WTC11 (cell line): ENCODE data around the gene KCNJ18. TPM values are rescaled to one million over a fixed set of nuclear protein-coding genes. Genes with fewer than 3 reads are reported as not detected.
"Not testable (repeated sequence)": the region's sequence is repeated elsewhere in the genome, so short reads cannot be mapped to it uniquely, and the experiment has no call there.

Experiments used
- ATAC-seq: fragments of 200-7000 bp; cut with Tn5 transposase; 2 replicates; pipeline ENCODE4 v1.10.0; 2021; ENCODE audit warnings: mild to moderate bottlenecking, moderate library complexity
- CTCF ChIA-PET: fragments of 300-600 bp; sonication (Branson Sonifier 250); formaldehyde crosslinking; loops from one replicate; lab custom pipeline; 2021; ENCODE audit warnings: antibody characterized with exemption; lab: Charles Lee
- POLR2A ChIA-PET: fragments of 350-600 bp; sonication (Branson Sonifier 250); formaldehyde crosslinking; loops from one replicate; lab custom pipeline; 2021; ENCODE audit warnings: antibody characterized with exemption; lab: Charles Lee
- DNase-seq: peaks from one replicate; pipeline ENCODE4 v3.0.0; 2021; ENCODE audit warnings: low spot score
- H3K27ac Mint-ChIP-seq: 2 replicates; pipeline ENCODE4 v1.8.0; 2021; ENCODE audit warnings: mixed read lengths
- H3K27me3 Mint-ChIP-seq: 2 replicates; pipeline ENCODE4 v1.8.0; 2021; ENCODE audit warnings: low read depth, mild to moderate bottlenecking, moderate library complexity, mixed read lengths
- H3K36me3 Mint-ChIP-seq: 2 replicates; pipeline ENCODE4 v1.8.0; 2021; ENCODE audit warnings: mixed read lengths
- H3K4me1 Mint-ChIP-seq: 2 replicates; pipeline ENCODE4 v1.8.0; 2022; ENCODE audit warnings: mixed read lengths
- H3K4me3 Mint-ChIP-seq: 2 replicates; pipeline ENCODE4 v1.8.0; 2021; ENCODE audit warnings: mild to moderate bottlenecking, moderate library complexity, mixed read lengths
- H3K9me3 Mint-ChIP-seq: 2 replicates; pipeline ENCODE4 v1.8.0; 2021; ENCODE audit warnings: mixed read lengths
- ELF4 ChIP-seq: sonication (generic); formaldehyde crosslinking; IDR thresholded peaks from 2 replicates; pipeline ENCODE4 v1.8.1; 2022; ENCODE audit warnings: low read depth, mild to moderate bottlenecking, moderate library complexity, missing genetic modification reagents
- IRF2 ChIP-seq: sonication (generic); formaldehyde crosslinking; IDR thresholded peaks from 2 replicates; pipeline ENCODE4 v1.8.0; 2022; ENCODE audit warnings: low read depth, missing genetic modification reagents, borderline replicate concordance
- NR2C2 ChIP-seq: sonication (generic); formaldehyde crosslinking; IDR thresholded peaks from 2 replicates; pipeline ENCODE4 v1.8.0; 2022; ENCODE audit warnings: mild to moderate bottlenecking, missing genetic modification reagents
- SOX15 ChIP-seq: fragments of 250-450 bp; sonication (Bioruptor Pico); IDR thresholded peaks from 2 replicates; pipeline ENCODE4 v1.9.0; 2021; ENCODE audit warnings: mild to moderate bottlenecking
- ZNF281 ChIP-seq: sonication (generic); formaldehyde crosslinking; IDR thresholded peaks from 2 replicates; pipeline ENCODE4 v1.8.0; 2023; ENCODE audit warnings: mild to moderate bottlenecking, missing genetic modification reagents
- ZNF423 ChIP-seq: fragments of 250-450 bp; sonication (Bioruptor Pico); IDR thresholded peaks from 2 replicates; pipeline ENCODE4 v2.1.2; 2022; ENCODE audit warnings: mild to moderate bottlenecking, moderate library complexity
- ZNF512 ChIP-seq: sonication (generic); formaldehyde crosslinking; IDR thresholded peaks from 2 replicates; pipeline ENCODE4 v1.8.1; 2022; ENCODE audit warnings: missing genetic modification reagents, borderline replicate concordance
- ZNF671 ChIP-seq: fragments of 250-450 bp; sonication (Bioruptor Pico); IDR thresholded peaks from 2 replicates; pipeline ENCODE4 v1.8.0; 2021; ENCODE audit warnings: mild to moderate bottlenecking
- total RNA-seq: library from RNA; stranded (reverse); gene quantifications from 3 replicates; pipeline ENCODE4 v1.2.3, GENCODE V29; 2021
- TF ChIP-seq, protein P1 (sequence below): sonication (generic); formaldehyde crosslinking; IDR thresholded peaks from 2 replicates; pipeline ENCODE4 v1.8.1; 2022; ENCODE audit warnings: mild to moderate bottlenecking, moderate library complexity, missing genetic modification reagents

KCNJ18 gene
- total RNA-seq, 1 experiment from 2014 or later, result not detected

- TF ChIP-seq, protein P1, sequence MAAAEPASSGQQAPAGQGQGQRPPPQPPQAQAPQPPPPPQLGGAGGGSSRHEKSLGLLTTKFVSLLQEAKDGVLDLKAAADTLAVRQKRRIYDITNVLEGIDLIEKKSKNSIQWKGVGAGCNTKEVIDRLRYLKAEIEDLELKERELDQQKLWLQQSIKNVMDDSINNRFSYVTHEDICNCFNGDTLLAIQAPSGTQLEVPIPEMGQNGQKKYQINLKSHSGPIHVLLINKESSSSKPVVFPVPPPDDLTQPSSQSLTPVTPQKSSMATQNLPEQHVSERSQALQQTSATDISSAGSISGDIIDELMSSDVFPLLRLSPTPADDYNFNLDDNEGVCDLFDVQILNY (CRISPR knock-in tag), result no peak
- no peak for TF ChIP-seq ZNF671 (CRISPR knock-in tag)
- TF ChIP-seq ZNF423 (CRISPR knock-in tag), result no peak
- no peak for TF ChIP-seq IRF2 (CRISPR knock-in tag)
- TF ChIP-seq SOX15 (CRISPR knock-in tag), result no peak
- TF ChIP-seq ELF4 (CRISPR knock-in tag), result no peak
- TF ChIP-seq ZNF281 (CRISPR knock-in tag), result no peak
- no peak for TF ChIP-seq NR2C2 (CRISPR knock-in tag)
- TF ChIP-seq ZNF512, result no peak
These were observed 18.9 kb downstream of the KCNJ18 start (continued) for GRCh38 chr17:21711182-21711581.

DNA sequence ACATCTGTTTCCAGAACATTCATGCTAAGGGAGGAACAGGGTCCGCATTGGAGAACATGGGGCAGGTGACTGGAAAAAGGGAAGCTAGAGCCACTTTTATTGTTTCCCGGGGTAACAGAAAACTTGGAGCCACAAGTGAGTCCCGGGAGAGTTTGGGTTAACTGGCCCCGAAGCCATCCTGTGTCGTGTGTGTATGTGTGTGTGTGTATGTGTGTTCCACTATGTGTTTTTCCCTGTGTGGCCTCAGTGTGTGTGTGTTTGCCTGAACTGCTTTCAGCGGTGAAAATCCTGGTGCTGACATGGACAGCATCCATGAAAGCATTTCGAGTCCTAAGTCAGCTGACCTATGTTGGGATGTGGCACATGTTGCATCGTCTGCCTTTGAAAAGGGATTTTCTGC, 20.7 kb downstream of the KCNJ18 start:
- Mint-ChIP-seq H3K9me3 (peaks cover 46% of the 10 kb centered on the region), H3K36me3 (peaks cover 47% of the 10 kb centered on the region)
- DNase-seq, H3K27ac Mint-ChIP-seq, ATAC-seq, H3K27me3 Mint-ChIP-seq, POLR2A ChIA-PET, H3K4me3 Mint-ChIP-seq, H3K4me1 Mint-ChIP-seq, CTCF ChIA-PET: not testable (repeated sequence)

GRCh38 chr17:21713631-21714030, 21.3 kb downstream of the KCNJ18 start:
- Mint-ChIP-seq H3K9me3 (peaks cover 43% of the 10 kb centered on the region), H3K36me3 (peaks cover 45% of the 10 kb centered on the region)
- POLR2A ChIA-PET, H3K4me3 Mint-ChIP-seq, H3K4me1 Mint-ChIP-seq, CTCF ChIA-PET, H3K27me3 Mint-ChIP-seq, ATAC-seq, H3K27ac Mint-ChIP-seq, DNase-seq: not testable (repeated sequence)

DNA sequence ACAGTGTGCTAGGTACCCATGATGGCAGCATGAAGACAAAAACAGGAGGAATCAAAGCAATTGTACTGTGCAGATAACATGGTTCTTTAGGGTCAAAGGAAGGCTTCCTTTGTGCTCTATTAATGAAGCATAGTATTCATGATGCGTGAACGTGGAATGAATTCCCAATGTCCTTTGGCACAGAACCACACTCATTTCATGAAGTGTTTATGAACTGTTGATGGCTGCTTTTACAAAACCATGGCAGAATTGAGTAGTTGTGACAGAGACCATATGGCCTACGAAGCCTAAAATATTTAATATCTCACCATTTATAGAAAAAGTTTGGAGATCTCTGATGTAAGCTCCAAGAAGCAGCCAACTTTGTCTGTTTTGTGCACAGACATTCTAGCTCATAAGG, 22.4 kb downstream of the KCNJ18 start:
- H3K27ac Mint-ChIP-seq, DNase-seq, POLR2A ChIA-PET, H3K4me3 Mint-ChIP-seq, H3K27me3 Mint-ChIP-seq, CTCF ChIA-PET, ATAC-seq, H3K4me1 Mint-ChIP-seq: not testable (repeated sequence)
- Mint-ChIP-seq H3K9me3 (peaks cover 51% of the 10 kb centered on the region), H3K36me3 (peaks cover 52% of the 10 kb centered on the region)

GRCh38 chr17:21715877-21716276, 23.6 kb downstream of the KCNJ18 start:
- POLR2A ChIA-PET, ATAC-seq, H3K4me3 Mint-ChIP-seq, H3K27me3 Mint-ChIP-seq, H3K4me1 Mint-ChIP-seq, DNase-seq, H3K27ac Mint-ChIP-seq, CTCF ChIA-PET: not testable (repeated sequence)
- Mint-ChIP-seq H3K36me3 (peaks cover 62% of the 10 kb centered on the region), H3K9me3 (peaks cover 60% of the 10 kb centered on the region)

DNA sequence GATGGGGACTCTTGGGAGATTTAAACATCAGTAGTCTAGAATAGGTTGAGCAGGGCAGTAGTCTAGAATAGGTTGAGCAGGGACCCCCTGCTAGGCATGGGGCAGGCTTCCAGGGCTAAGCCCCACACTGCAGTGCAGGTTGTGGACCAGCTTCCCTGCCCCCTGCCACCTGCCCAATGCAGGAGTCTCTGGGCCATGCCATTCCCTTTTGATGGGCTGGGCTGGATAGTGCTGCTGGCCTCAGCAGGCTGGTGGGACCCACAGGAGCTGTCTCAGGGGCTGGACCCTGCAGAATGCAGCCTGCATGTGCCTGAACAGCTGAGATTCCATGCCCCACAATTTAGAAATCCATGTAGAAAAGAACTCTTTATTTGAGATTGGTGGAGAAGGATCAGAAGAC, 26.6 kb downstream of the KCNJ18 start:
- ATAC-seq, POLR2A ChIA-PET, H3K4me3 Mint-ChIP-seq, DNase-seq, H3K4me1 Mint-ChIP-seq, H3K27ac Mint-ChIP-seq, H3K27me3 Mint-ChIP-seq, CTCF ChIA-PET: not testable (repeated sequence)
- Mint-ChIP-seq H3K9me3 (peaks cover 60% of the 10 kb centered on the region), H3K36me3 (peaks cover 63% of the 10 kb centered on the region)

- DNase-seq, H3K4me1 Mint-ChIP-seq, H3K4me3 Mint-ChIP-seq, H3K27me3 Mint-ChIP-seq, H3K27ac Mint-ChIP-seq, POLR2A ChIA-PET, ATAC-seq, CTCF ChIA-PET: not testable (repeated sequence)
- Mint-ChIP-seq H3K9me3 (peaks cover 58% of the 10 kb centered on the region), H3K36me3 (peaks cover 61% of the 10 kb centered on the region)
These were observed 27.3 kb downstream of the KCNJ18 start for GRCh38 chr17:21719511-21720226.

DNA sequence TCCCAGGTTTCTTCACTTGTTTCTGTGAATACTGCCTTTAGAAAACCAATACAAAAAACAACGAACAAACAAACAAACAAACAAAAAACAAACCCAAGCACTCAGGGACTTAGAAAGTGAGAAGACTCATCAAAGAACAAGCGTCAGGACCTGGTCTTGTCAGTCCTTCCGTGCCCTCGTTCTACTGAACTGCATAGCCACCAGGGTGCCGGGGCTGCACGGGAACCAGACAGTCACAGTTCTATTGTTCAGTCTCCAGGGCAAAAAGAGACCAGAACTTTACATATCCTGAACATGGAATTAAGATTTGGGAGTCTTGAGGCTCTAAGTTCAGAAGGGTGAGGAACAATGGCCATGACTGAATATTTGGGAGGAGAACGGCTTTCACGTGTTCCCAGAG, 28.2 kb downstream of the KCNJ18 start:
- POLR2A ChIA-PET, ATAC-seq, H3K27me3 Mint-ChIP-seq, H3K27ac Mint-ChIP-seq, H3K4me1 Mint-ChIP-seq, DNase-seq, CTCF ChIA-PET, H3K4me3 Mint-ChIP-seq: not testable (repeated sequence)
- H3K9me3 Mint-ChIP-seq, result peaks cover 51% of the 10 kb centered on the region
- peaks cover 54% of the 10 kb centered on the region for H3K36me3 Mint-ChIP-seq

DNA sequence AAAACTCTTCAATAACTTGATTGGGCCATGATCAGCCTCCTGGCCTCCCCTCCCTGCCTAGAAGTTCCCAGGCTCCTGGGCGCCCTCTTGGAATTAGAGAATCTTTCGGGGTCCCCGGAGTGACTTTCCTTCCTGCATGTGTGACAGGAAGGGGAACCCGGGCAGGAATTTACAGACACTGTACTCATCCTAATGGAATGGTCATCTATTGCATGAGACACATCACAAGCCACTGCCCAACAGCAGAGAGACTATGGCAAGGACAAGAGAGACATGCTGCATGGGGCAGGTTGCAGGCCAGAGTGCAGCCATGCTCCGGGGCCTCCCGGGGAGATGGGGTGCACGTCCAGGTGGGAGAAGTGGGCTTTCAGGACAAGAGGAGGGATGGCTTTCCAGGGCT, 29.9 kb downstream of the KCNJ18 start:
- DNase-seq, H3K4me3 Mint-ChIP-seq, CTCF ChIA-PET, H3K27ac Mint-ChIP-seq, ATAC-seq, H3K4me1 Mint-ChIP-seq, POLR2A ChIA-PET, H3K27me3 Mint-ChIP-seq: not testable (repeated sequence)
- Mint-ChIP-seq H3K36me3 (peaks cover 57% of the 10 kb centered on the region), H3K9me3 (peaks cover 55% of the 10 kb centered on the region)
